Measurements from ENCODE around the gene SLC38A2. TPM values are rescaled to one million over a fixed set of nuclear protein-coding genes. Genes with fewer than 3 reads are reported as not detected.

SLC38A2 gene
- total RNA-seq, 1 donor from 2014 or later: 249 TPM

DNA sequence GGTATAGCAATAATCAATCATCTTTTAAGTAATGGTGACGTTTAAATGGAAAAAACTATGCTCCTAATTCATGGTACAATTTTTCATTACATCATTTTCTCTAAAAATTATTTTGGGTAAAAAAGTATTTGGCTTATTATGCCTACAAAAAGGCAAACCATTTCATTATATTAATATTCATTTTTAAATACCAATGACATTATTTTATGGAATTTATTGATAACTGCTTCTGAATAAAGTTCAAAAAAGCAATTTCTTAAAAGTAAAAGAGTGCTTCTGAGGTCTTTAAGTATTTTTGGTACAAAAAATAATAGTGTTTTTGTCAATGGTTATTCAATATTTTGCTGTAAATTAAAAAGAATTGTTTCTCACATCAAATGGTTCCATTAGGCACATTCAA lies 12.2 kb downstream of the SLC38A2 start:
- Mint-ChIP-seq H3K4me1 (ENCODE audit: unreplicated experiment) (no peaks in the 10 kb centered on the region), H3K4me3 (ENCODE audit: unreplicated experiment) (no peak overlapping the region), H3K27me3 (ENCODE audit: unreplicated experiment) (no peaks in the 10 kb centered on the region), H3K36me3 (ENCODE audit: low read depth, unreplicated experiment) (peaks cover 49% of the 10 kb centered on the region), H3K27ac (ENCODE audit: unreplicated experiment) (no peak overlapping the region), H3K9me3 (ENCODE audit: unreplicated experiment) (no peaks in the 10 kb centered on the region)
- TF ChIP-seq, protein P1, sequence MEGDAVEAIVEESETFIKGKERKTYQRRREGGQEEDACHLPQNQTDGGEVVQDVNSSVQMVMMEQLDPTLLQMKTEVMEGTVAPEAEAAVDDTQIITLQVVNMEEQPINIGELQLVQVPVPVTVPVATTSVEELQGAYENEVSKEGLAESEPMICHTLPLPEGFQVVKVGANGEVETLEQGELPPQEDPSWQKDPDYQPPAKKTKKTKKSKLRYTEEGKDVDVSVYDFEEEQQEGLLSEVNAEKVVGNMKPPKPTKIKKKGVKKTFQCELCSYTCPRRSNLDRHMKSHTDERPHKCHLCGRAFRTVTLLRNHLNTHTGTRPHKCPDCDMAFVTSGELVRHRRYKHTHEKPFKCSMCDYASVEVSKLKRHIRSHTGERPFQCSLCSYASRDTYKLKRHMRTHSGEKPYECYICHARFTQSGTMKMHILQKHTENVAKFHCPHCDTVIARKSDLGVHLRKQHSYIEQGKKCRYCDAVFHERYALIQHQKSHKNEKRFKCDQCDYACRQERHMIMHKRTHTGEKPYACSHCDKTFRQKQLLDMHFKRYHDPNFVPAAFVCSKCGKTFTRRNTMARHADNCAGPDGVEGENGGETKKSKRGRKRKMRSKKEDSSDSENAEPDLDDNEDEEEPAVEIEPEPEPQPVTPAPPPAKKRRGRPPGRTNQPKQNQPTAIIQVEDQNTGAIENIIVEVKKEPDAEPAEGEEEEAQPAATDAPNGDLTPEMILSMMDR (IDR thresholded peaks at IDR 0.05; ENCODE audit: unreplicated experiment): no peak
- no peak for DNase-seq (ENCODE audit: low spot score)

DNA sequence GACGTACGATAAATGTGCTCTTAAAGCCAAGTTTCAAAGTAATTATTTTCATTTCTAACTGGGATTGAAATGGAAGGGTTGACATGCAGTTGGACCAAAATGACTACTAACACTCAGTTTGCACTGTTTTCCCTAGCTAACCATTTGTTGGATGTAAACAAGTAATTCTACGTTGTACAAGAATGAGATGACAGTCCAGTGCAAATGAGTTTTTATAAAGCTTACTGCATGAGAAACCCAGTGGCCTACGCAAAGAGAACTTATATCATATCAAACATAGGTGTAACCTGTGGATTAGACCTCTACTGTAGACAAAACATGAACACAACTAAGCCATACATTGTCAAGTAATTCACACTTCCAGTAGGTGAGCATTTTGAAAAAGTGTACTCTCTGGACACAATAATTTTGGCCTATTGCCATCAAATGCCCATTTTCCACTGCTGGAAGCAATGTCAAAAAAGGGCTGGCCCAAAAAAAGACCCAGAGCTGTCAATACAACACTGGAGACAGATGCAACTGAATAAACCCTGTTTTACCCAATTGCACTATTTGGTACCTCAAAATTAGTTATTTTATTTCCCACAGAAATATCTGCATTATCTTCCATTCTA lies 12.8 kb downstream of the SLC38A2 start:
- Mint-ChIP-seq H3K4me1 (ENCODE audit: unreplicated experiment) (no peaks in the 10 kb centered on the region), H3K4me3 (ENCODE audit: unreplicated experiment) (no peak overlapping the region), H3K27ac (ENCODE audit: unreplicated experiment) (no peak overlapping the region), H3K9me3 (ENCODE audit: unreplicated experiment) (no peaks in the 10 kb centered on the region), H3K27me3 (ENCODE audit: unreplicated experiment) (no peaks in the 10 kb centered on the region), H3K36me3 (ENCODE audit: low read depth, unreplicated experiment) (peaks cover 43% of the 10 kb centered on the region)
- TF ChIP-seq, protein P1 (IDR thresholded peaks at IDR 0.05; ENCODE audit: unreplicated experiment): no peak
- DNase-seq (ENCODE audit: low spot score): no peak

DNA sequence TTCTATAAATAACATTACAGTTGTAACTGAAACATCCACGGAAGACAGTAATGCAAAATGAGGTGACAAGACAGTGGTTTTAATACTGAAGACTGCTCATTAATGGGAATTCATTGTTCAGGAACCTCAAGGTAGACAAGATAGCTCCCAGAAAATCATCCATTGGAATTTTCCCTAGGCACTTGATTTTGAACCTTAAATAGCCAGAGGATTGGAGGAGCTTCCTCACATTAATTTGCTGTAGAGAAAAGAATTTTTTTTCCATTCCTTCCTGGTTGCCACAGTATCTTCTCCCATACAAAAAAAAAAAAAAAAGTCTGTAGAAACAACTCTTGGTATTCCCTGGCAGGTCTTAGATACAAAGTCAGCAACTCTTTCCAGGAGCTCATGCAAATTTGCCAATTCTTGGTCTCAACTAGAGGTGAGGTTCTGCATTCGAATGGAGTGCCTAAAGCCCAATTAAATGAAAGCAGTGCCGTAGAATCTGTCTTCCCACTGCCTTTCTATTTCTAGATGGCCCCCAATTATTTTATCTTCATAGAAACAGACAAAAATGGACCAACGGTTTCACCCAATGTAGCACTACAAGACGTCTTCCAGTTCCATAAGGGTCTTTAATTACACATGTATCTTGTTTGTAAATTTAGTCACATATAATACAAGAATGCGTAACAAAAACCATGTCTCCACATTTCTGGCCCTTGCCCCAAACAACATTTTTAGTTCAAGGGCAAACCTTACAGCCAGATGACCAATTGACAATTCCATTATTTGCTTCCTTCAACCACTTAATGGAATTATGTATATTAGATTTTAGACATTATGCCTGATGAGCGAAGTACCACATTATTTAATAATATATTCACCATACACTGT lies 13.5 kb downstream of the SLC38A2 start:
- Mint-ChIP-seq H3K4me3 (ENCODE audit: unreplicated experiment) (no peak overlapping the region), H3K36me3 (ENCODE audit: low read depth, unreplicated experiment) (peaks cover 39% of the 10 kb centered on the region), H3K27ac (ENCODE audit: unreplicated experiment) (no peak overlapping the region), H3K9me3 (ENCODE audit: unreplicated experiment) (no peaks in the 10 kb centered on the region), H3K4me1 (ENCODE audit: unreplicated experiment) (no peaks in the 10 kb centered on the region), H3K27me3 (ENCODE audit: unreplicated experiment) (no peaks in the 10 kb centered on the region)
- DNase-seq (ENCODE audit: low spot score): no peak
- TF ChIP-seq, protein P1 (IDR thresholded peaks at IDR 0.05; ENCODE audit: unreplicated experiment): no peak

DNA sequence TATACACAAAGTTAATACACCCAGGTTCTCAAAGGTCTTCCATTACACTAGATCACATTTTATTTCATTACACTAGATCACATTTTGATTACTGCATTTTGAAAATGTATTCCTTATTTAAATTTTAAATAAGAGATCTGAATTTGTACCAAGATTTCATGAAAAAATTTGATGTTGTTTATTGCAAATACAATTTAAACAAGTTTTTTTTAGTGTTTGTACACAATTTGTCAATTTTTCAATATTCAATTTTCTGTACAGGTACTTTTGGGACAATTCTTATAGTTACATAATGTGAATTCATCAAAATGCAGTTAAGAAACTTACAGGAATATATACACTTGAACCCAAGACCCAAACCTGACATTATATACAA lies 14.3 kb downstream of the SLC38A2 start:
- H3K27me3 Mint-ChIP-seq (ENCODE audit: unreplicated experiment): no peaks in the 10 kb centered on the region
- no peak overlapping the region for H3K4me3 Mint-ChIP-seq (ENCODE audit: unreplicated experiment)
- DNase-seq (ENCODE audit: low spot score): no peak
- TF ChIP-seq, protein P1 (IDR thresholded peaks at IDR 0.05; ENCODE audit: unreplicated experiment): no peak
- no peak overlapping the region for H3K27ac Mint-ChIP-seq (ENCODE audit: unreplicated experiment)
- no peaks in the 10 kb centered on the region for H3K9me3 Mint-ChIP-seq (ENCODE audit: unreplicated experiment)
- H3K4me1 Mint-ChIP-seq (ENCODE audit: unreplicated experiment): no peaks in the 10 kb centered on the region
- H3K36me3 Mint-ChIP-seq (ENCODE audit: low read depth, unreplicated experiment): peaks cover 34% of the 10 kb centered on the region

All from endothelial cell (in vitro differentiated cells).